Neuronal stem cell (in vitro differentiated cells): ENCODE data around the gene CRYBG3.
A peak's percentile ranks its signal among the peaks of the same experiment; 100 is the strongest.

Source experiments
- DNase-seq: peaks from one replicate; pipeline ENCODE4 v3.0.0-alpha.2; 2013; ENCODE audit warnings: low spot score
- H2AFZ ChIP-seq: one replicate; pipeline ENCODE4 v1.6.1; 2013; ENCODE audit warnings: mild to moderate bottlenecking, low read length, inconsistent platforms
- H2AK5ac ChIP-seq: 2 replicates; pipeline ENCODE4 v1.6.1; 2013; ENCODE audit warnings: low read depth, mild to moderate bottlenecking, inconsistent platforms, low read length, moderate library complexity, mixed read lengths
- H2BK120ac ChIP-seq: 2 replicates; pipeline ENCODE4 v1.6.1; 2013; ENCODE audit warnings: low read depth, mild to moderate bottlenecking, inconsistent platforms, low read length, moderate library complexity, mixed read lengths
- H2BK12ac ChIP-seq: one replicate; pipeline ENCODE4 v1.6.1; 2013; ENCODE audit warnings: low read length, inconsistent platforms
- H2BK15ac ChIP-seq: 2 replicates; pipeline ENCODE4 v1.6.1; 2013; ENCODE audit warnings: mild to moderate bottlenecking, low read length, inconsistent platforms, mixed read lengths
- H2BK5ac ChIP-seq: one replicate; pipeline ENCODE4 v1.6.1; 2013; ENCODE audit warnings: inconsistent platforms, mild to moderate bottlenecking, low read length, moderate library complexity
- H3K14ac ChIP-seq: one replicate; pipeline ENCODE4 v1.6.1; 2013; ENCODE audit warnings: low read length, inconsistent platforms
- H3K18ac ChIP-seq: 2 replicates; pipeline ENCODE4 v1.6.1; 2013; ENCODE audit warnings: low read length, inconsistent platforms
- H3K23ac ChIP-seq: 2 replicates; pipeline ENCODE4 v1.6.1; 2013; ENCODE audit warnings: low read depth, mild to moderate bottlenecking, mixed read lengths, low read length, inconsistent platforms; ENCODE audit not compliant: poor library complexity
- H3K27ac ChIP-seq: replicated peaks from 3 replicates; pipeline ENCODE4 v1.5.1; 2013; ENCODE audit warnings: low read length, inconsistent platforms
- H3K27me3 ChIP-seq, 3 experiments: 2 replicates each; pipeline ENCODE4 v1.6.1; 2013; ENCODE audit warnings: low read length in 3 of 3, mild to moderate bottlenecking in 2 of 3, inconsistent platforms in 1 of 3, low read depth in 1 of 3, mixed read lengths in 1 of 3, moderate library complexity in 1 of 3; ENCODE audit not compliant: control insufficient read depth in 3 of 3, insufficient read depth in 3 of 3
- H3K36me3 ChIP-seq, 2 donors: replicated peaks in 1 of 2; 2 replicates each; pipeline ENCODE4 v1.6.1; 2013; ENCODE audit warnings: low read length in 2 of 2; ENCODE audit not compliant: control insufficient read depth in 2 of 2, insufficient read depth in 2 of 2
- H3K4ac ChIP-seq: 2 replicates; pipeline ENCODE4 v1.6.1; 2013; ENCODE audit warnings: inconsistent platforms, mild to moderate bottlenecking, low read length, moderate library complexity
- H3K4me1 ChIP-seq, 2 donors: 1 replicate in 1 of 2; 2 replicates in 1 of 2; pipeline ENCODE4 v1.6.1; 2013; ENCODE audit warnings: low read length in 2 of 2, low read depth in 1 of 2; ENCODE audit not compliant: control insufficient read depth in 2 of 2, insufficient read depth in 1 of 2
- H3K4me2 ChIP-seq: one replicate; pipeline ENCODE4 v1.6.1; 2013; ENCODE audit warnings: mild to moderate bottlenecking, low read length, inconsistent platforms; ENCODE audit not compliant: insufficient read depth, poor library complexity, severe bottlenecking
- H3K4me3 ChIP-seq, 2 donors: 2 replicates each; pipeline ENCODE4 v1.5.1; 2013; ENCODE audit warnings: low read length in 2 of 2, mild to moderate bottlenecking in 2 of 2, inconsistent platforms in 1 of 2, moderate library complexity in 1 of 2
- H3K79me1 ChIP-seq: one replicate; pipeline ENCODE4 v1.6.1; 2013; ENCODE audit warnings: low read depth, mild to moderate bottlenecking, inconsistent platforms, low read length, moderate library complexity
- H3K9ac ChIP-seq: one replicate; pipeline ENCODE4 v1.6.1; 2013; ENCODE audit warnings: mild to moderate bottlenecking, low read depth, low read length, inconsistent platforms; ENCODE audit not compliant: poor library complexity
- H3K9me3 ChIP-seq, 2 donors: replicated peaks in 1 of 2; 2 replicates each; pipeline versions ENCODE3 to v1.6.1; 2013; ENCODE audit warnings: low read length in 2 of 2, mild to moderate bottlenecking in 2 of 2, inconsistent platforms in 1 of 2, low read depth in 1 of 2, mixed read lengths in 1 of 2, moderate library complexity in 1 of 2; ENCODE audit not compliant: control insufficient read depth in 2 of 2, insufficient read depth in 1 of 2
- H4K8ac ChIP-seq: one replicate; pipeline ENCODE4 v1.6.1; 2013; ENCODE audit warnings: low read depth, mild to moderate bottlenecking, inconsistent platforms, low read length, moderate library complexity
- H4K91ac ChIP-seq: one replicate; pipeline ENCODE4 v1.6.1; 2013; ENCODE audit warnings: low read length, low read depth, mild to moderate bottlenecking, inconsistent platforms; ENCODE audit not compliant: poor library complexity
- WGBS, 2 donors: extraction: QIAGEN DNeasy Blood & Tissue Kit; methylation state at CpG; one replicate each; pipeline ENCODE4 v1.1.7; 2013; ENCODE audit warnings: missing lambda C conversion rate in 2 of 2, mixed read lengths in 1 of 2; ENCODE audit not compliant: insufficient read length in 2 of 2, insufficient replicate concordance in 1 of 2; ENCODE audit errors: extremely low coverage in 2 of 2; 5-methylcytosine and 5-hydroxymethylcytosine counted together

The CRYBG3 gene

GRCh38 chr3:97971679-97972567, 150.1 kb downstream of the CRYBG3 start, which contains the start of gene RIOX2:
TSS of gene RIOX2 (minus strand) at chr3:97972431. CDS start at chr3:97967593, 4,838 bp downstream.
- Histone ChIP-seq H2BK5ac (no peak within 1 kb of the TSS), H2BK120ac (no peak within 1 kb of the TSS)

GRCh38 chr3:97972976-97973375, 151.2 kb downstream of the CRYBG3 start:
- Histone ChIP-seq H3K79me1 (no peaks in the 10 kb centered on the region), H4K91ac (no peak overlapping the region), H2BK5ac (no peak overlapping the region), H3K14ac (no peak overlapping the region), H2BK120ac (no peak overlapping the region), H3K4me2 (no peak overlapping the region), H3K23ac (no peak overlapping the region), H4K8ac (no peak overlapping the region), H3K4me1 (peaks cover 0 to 3% of the 10 kb centered on the region in 2 donors), H3K36me3 (no peaks in the 10 kb centered on the region), H3K27ac (no peak overlapping the region), H2BK12ac (no peak overlapping the region), H3K9me3 (no peaks in the 10 kb centered on the region), H2AFZ (peak overlapping the region; percentile 98), H3K4me3 (peak overlapping the region in 1 of 2 donors; percentile 65), H3K18ac (no peak overlapping the region), H3K27me3 (no peaks in the 10 kb centered on the region), H3K9ac (no peak overlapping the region), H3K4ac (no peak overlapping the region), H2BK15ac (no peak overlapping the region), H2AK5ac (no peak overlapping the region)
- WGBS, 2 donors: no CpG with 5 or more reads among the region's 9 CpGs
- no peak for DNase-seq

More at GRCh38 chr3:97971679-97972567, 150.1 kb downstream of the CRYBG3 start, which contains the start of gene RIOX2:
- Histone ChIP-seq H3K36me3 (peaks cover 0 to 4% of the 10 kb centered on the region in 2 donors), H4K8ac (no peak within 1 kb of the TSS), H3K9ac (peak within 1 kb of the TSS; percentile 82), H3K18ac (peak within 1 kb of the TSS; percentile 84), H4K91ac (no peak within 1 kb of the TSS), H3K4me1 (peaks cover 0 to 3% of the 10 kb centered on the region in 2 donors), H3K23ac (peak within 1 kb of the TSS; percentile 34), H3K9me3 (no peaks in the 10 kb centered on the region), H3K79me1 (no peaks in the 10 kb centered on the region), H3K4me2 (peak within 1 kb of the TSS; percentile 63), H3K14ac (no peak within 1 kb of the TSS), H3K4ac (no peak within 1 kb of the TSS), H2AFZ (peak within 1 kb of the TSS; percentile 98), H3K4me3 (peak within 1 kb of the TSS; percentile 65 to 97), H3K27ac (no peak within 1 kb of the TSS), H3K27me3 (no peaks in the 10 kb centered on the region), H2BK15ac (no peak within 1 kb of the TSS), H2AK5ac (no peak within 1 kb of the TSS), H2BK12ac (no peak within 1 kb of the TSS)
- peak; percentile 40 for DNase-seq
- WGBS, 2 donors: no CpG with 5 or more reads among the region's 82 CpGs

- H2BK15ac ChIP-seq: no peak overlapping the region
- no peak for DNase-seq
- H3K27me3 ChIP-seq: no peaks in the 10 kb centered on the region
- no peak overlapping the region for H3K9ac ChIP-seq
- H3K4me1 ChIP-seq: peaks cover 2 to 3% of the 10 kb centered on the region in 2 donors
- H3K4me2 ChIP-seq: no peak overlapping the region
- no peak overlapping the region for H3K23ac ChIP-seq
- H2AFZ ChIP-seq: no peak overlapping the region
- H3K79me1 ChIP-seq: no peaks in the 10 kb centered on the region
- no peak overlapping the region for H2BK12ac ChIP-seq
- H3K4ac ChIP-seq: no peak overlapping the region
- no peak overlapping the region for H3K4me3 ChIP-seq
- no CpG with 5 or more reads among the region's 3 CpGs for WGBS, 2 donors
- no peaks in the 10 kb centered on the region for H3K9me3 ChIP-seq
- H3K36me3 ChIP-seq: no peaks in the 10 kb centered on the region
- no peak overlapping the region for H3K14ac ChIP-seq
- H4K91ac ChIP-seq: no peak overlapping the region
- no peak overlapping the region for H2BK5ac ChIP-seq
- H4K8ac ChIP-seq: no peak overlapping the region
- no peak overlapping the region for H2BK120ac ChIP-seq
- H3K27ac ChIP-seq: no peak overlapping the region
- H2AK5ac ChIP-seq: no peak overlapping the region
- H3K18ac ChIP-seq: no peak overlapping the region
Observed at GRCh38 chr3:97974996-97975395, 153.2 kb downstream of the CRYBG3 start.

GRCh38 chr3:97975466-97975865, 153.7 kb downstream of the CRYBG3 start:
- no peaks in the 10 kb centered on the region for H3K27me3 ChIP-seq
- H3K4ac ChIP-seq: no peak overlapping the region
- no peaks in the 10 kb centered on the region for H3K36me3 ChIP-seq
- H2BK120ac ChIP-seq: no peak overlapping the region
- H3K79me1 ChIP-seq: no peaks in the 10 kb centered on the region
- H4K91ac ChIP-seq: no peak overlapping the region
- H3K4me3 ChIP-seq: no peak overlapping the region
- H2BK15ac ChIP-seq: no peak overlapping the region
- H2BK5ac ChIP-seq: no peak overlapping the region
- no peak overlapping the region for H2BK12ac ChIP-seq
- no peak overlapping the region for H3K4me2 ChIP-seq
- H4K8ac ChIP-seq: no peak overlapping the region
- no peak overlapping the region for H3K27ac ChIP-seq
- no CpG with 5 or more reads among the region's 1 CpG for WGBS, 2 donors
- H3K23ac ChIP-seq: no peak overlapping the region
- H3K14ac ChIP-seq: no peak overlapping the region
- no peaks in the 10 kb centered on the region for H3K9me3 ChIP-seq
- no peak overlapping the region for H2AK5ac ChIP-seq
- peaks cover 2 to 3% of the 10 kb centered on the region in 2 donors for H3K4me1 ChIP-seq
- H3K9ac ChIP-seq: no peak overlapping the region
- no peak for DNase-seq
- no peak overlapping the region for H3K18ac ChIP-seq
- no peak overlapping the region for H2AFZ ChIP-seq
